NCI-H1694 (cell line): Measurements from ENCODE around the gene SUPT16H.
"Not testable (repeated sequence)": the region's sequence is repeated elsewhere in the genome, so short reads cannot be mapped to it uniquely, and the experiment has no call there.

Experiments
- DNase-seq: peaks from one replicate; lab custom pipeline; 2025; lab: John Stamatoyannopoulos, UW

The SUPT16H gene

DNA sequence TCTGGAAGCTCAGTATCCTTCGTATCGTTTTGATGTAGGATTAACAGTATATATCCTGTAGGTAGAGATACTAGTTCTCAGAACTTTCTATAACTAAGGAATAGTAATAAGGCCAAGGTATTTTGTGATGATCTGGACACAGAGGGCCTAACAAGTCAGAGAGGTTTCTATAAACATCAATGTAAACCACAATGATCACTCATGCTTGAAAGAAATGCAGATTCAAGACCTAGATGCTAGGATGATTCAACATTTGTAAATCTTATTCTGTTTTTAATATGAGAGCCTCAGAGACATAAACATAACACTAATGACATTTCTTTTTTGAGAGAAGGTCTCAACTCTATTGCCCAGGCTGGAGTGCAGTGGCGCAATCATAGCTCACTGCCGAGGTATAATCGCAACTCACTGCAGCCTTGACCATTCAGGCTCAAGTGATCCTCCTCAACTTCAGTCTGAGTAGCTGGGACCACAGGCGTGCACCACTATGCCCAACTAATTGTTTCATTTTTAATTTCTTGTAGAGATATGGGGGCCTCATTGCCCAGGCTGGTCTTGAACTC is 16.2 kb downstream of the SUPT16H start:
- no peak for DNase-seq

- DNase-seq = no peak
Observed at GRCh38 chr14:21356511-21356910, 27.3 kb downstream of the SUPT16H start.

DNA sequence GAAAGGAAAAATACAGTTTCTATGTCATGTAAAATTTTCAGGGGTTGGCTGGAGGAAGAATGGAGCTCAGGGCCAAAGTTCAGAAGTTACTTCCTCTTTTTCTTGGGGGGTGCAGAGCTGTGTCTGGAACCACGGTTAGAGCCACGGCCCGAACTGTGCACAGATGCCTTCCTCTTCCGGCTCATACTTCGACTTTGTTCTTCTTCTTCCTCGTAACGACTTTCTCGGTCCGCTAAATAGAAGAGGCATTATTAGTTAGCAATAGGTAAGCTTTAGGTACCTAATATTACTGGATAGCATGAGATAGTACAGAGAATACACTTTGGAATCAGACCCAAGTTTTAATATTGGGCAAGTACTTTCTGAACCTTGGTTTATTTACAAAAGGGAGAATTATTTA is 31.2 kb downstream of the SUPT16H start:
- DNase-seq = no peak

- DNase-seq = no peak
Observed at GRCh38 chr14:21350539-21350938, 33.3 kb downstream of the SUPT16H start.

- DNase-seq = no peak
Observed at GRCh38 chr14:21347201-21347600, 36.6 kb downstream of the SUPT16H start.

DNA sequence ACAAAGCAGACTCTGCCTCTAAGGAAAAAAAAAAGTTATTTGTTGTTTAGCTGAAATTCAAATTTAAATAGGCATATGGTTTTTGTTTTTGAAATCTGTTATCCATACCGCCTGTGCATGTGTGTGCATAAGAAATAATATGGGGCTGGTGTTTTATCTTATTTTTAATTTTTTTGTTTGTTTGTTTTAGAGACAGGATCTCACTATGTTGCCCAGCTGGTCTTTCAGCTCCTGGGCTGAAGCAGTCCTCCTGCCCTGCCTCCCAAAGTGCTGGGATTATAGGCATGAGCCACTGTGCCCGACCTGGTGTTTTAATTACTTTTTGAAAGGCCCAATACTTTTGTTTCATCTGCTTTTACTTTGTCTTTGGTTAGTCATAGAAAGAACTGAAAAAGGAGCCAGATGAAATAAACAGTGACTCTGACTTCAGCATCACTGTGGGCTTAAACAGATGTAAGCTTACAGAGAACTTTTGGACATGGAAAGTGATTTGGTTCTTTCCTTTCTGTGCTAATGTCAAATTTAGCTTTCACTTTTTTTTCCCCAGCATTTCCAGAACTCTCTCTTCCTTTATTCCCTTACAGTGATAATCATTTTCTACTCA is 37.2 kb downstream of the SUPT16H start:
- DNase-seq = no peak

DNA sequence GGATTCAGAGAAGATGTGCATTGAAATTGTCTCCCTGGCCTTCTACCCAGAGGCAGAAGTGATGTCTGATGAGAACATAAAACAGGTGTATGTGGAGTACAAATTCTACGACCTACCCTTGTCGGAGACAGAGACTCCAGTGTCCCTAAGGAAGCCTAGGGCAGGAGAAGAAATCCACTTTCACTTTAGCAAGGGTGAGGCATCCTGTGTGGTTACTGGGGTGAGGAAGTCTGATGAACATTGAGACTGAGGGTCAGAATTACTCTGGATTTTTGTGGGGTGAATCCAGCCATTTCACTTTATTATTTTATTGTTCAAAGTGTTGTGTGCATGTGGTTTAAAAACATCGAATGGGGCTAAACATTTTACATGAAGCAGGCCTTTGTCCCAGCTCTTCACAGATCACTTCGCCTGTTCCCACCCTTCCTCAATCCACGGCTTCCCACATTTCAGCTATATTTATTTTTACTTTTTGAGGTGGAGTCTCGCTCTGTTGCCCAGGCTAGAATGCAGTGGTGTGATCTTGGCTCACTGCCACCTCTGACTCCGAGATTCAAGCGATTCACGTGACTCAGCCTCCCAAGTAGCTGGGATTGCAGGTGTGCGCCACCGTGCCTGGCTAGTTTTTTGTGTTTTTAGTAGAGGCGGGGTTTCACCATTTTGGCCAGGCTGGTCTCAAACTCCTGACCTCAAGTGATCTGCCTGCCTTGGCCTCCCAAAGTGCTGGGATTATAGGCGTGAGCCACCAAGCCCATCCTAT is 40.6 kb downstream of the SUPT16H start:
- DNase-seq = no peak

DNA sequence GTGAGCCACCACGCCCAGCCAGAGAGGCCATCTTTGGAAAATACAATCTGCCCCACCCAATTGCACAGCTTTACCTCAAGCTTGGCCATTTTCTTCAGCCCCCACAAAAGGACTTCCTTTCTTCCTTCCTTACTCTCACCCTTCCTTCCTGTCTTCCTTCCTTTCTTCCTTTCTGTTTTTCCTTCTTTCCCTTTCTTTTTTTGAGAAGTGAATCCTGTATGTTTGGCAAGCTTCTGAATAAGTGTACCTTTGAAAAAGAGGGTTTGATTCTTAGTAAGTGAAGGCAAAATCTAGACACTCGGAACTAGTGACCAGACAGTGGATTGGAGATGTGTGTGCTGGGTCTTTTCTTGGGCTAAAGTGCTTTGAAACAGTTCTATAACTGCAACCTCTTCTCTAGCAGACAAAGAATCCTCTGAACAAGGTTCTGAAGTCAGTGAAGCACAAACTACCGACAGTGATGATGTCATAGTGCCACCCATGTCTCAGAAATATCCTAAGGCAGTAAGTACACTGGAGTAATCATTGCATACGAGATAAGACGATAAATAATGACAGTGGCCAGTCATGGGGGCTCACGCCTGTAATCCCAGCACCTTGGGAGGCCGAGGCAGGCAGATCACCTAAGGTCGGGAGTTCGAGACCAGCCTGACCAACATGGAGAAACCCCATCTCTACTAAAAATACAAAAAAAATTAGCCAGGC is 49.5 kb downstream of the SUPT16H start:
- DNase-seq = no peak

DNA sequence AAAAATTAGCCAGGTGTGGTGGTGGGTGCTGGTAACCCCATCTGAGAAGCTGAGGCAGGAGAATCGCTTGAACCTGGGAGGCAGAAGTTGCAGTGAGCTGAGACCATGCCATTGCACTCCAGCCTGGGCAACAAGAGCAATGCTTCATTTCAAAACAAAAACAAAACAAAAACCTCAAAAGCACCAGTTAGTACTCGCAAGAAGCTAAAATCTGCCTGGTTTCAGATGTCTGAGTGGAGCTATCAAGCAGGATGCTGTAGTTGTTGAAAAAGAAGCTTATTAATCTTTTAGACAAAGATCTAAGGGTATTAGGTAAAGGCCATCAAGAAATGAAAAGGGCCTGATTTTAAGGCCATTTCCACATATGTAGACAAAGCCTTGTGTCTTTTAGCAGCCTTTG is 50.9 kb downstream of the SUPT16H start:
- no peak for DNase-seq

GRCh38 chr14:21326972-21327371 is 56.8 kb downstream of the SUPT16H start:
- DNase-seq = no peak

DNA sequence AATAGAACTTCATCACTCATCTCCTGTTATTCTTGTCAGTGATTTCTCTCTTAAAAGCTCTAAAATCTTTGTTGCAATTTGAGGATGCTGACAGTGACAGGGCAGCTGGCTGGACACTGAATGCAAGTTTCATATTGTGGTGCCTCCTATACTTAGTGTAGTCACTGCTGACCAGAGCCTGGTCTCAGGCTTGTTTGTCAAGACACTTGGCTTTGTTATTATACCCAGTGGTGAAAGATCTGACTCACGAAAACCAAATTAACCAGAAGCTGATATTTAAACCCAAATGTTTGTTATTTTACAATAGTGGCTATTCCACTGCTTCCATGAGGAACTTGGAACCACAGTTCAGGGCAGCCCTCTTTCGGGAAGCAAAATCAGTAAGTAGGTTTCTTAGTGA is 61.1 kb downstream of the SUPT16H start:
- no peak for DNase-seq

GRCh38 chr14:21320913-21321312 is 62.9 kb downstream of the SUPT16H start:
- DNase-seq = no peak

GRCh38 chr14:21317398-21317797 is 66.4 kb downstream of the SUPT16H start:
- DNase-seq = no peak

- DNase-seq = no peak
Observed at GRCh38 chr14:21313512-21313911, 70.3 kb downstream of the SUPT16H start.

- no peak for DNase-seq
Observed at GRCh38 chr14:21311614-21312013, 72.2 kb downstream of the SUPT16H start.

DNA sequence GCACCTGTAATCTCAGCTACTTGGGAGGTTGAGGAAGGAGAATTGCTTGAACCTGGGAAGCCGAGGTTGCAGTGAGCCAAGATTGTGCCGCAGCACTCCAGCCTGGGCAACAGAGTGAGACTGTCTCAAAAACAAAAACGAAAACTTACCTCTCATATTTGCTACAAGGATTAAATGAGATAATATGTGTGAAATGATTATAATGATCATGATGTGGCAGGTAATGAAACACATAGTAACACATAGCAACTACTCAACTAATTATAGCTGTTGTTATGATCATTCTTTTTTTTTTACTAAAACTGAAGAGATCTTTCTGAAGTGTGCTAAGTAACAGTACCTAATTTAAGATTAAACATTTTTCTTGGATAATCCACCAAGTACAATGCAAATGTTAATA is 73.9 kb downstream of the SUPT16H start:
- no peak for DNase-seq

DNA sequence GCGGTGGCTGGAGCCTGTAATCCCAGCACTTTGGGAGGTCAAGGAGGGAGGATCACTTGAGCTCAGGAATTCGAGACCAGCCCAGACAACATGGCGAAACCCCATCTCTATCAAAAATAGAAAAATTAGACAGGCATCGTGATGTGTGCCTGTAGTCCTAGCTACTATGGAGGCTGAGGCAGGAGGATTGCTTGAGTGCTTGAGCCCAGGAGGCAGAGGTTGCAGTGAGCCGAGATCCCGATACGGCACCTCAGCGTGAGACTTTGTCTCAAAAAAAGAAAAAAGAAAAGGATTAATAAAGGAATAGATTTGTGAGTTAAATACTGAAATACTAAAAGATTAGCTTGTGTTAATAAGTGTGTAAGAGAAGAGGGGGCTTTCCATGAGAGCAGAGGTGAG is 74.6 kb downstream of the SUPT16H start:
- DNase-seq = no peak

GRCh38 chr14:21308479-21309237 is 75.2 kb downstream of the SUPT16H start:
- DNase-seq = no peak

DNA sequence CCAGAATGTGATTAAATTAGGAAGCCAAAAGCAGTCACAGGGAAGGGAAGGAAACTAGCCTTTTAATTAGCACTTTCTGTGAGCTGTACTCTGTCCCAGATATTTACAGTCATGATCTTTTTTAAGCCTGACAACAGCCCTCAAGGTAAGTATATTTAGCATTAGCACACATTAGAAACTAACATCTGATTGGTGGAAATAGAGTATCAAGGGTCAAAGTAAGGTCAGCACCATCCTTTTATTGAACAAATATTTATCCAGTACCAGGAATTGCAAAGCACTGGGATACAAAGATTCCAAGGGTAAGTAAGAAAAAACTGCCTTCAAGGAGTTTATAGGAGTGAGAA is 75.7 kb downstream of the SUPT16H start:
- no peak for DNase-seq

DNA sequence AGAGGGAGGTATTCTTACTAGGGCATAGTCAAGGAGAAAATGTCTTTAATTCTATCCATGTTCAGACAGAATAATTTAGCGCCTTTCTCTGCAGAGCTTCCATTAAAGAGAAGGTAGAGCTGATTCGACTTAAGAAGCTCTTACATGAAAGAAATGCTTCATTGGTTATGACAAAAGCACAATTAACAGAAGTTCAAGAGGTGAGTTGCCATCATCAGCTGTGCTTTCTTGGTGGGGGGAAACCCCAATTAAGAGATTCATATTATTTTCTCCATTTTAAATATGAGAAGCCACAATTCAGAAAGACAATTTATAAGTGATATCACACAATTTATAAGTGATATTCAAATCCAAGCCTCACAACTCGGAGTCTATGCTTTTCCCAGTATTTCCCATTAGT is 76.2 kb downstream of the SUPT16H start:
- no peak for DNase-seq

DNA sequence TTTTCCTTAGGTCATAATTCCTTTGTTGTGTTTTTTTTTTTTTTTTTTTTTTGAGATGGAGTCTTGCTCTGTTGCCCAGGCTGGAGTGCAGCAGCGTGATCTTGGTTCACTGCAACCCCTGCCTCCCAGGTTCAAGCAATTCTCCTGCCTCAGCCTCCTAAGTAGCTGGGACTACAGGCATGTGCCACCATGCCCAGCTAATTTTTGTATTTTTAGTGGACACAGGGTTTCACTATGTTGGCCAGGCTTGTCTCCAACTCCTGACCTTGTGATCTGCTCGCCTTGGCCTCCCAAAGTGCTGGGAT is 81.0 kb downstream of the SUPT16H start:
- DNase-seq = not testable (repeated sequence)

- DNase-seq = no peak
Observed at GRCh38 chr14:21302013-21302835, 81.6 kb downstream of the SUPT16H start.
